Upper lobe of right lung (tissue), 1 donor: Measurements from ENCODE around the gene MON1A. TPM values are rescaled to one million over a fixed set of nuclear protein-coding genes. Genes with fewer than 3 reads are reported as not detected.

Source experiments
- ATAC-seq: fragments of 200-7000 bp; cut with Tn5 transposase; one replicate; pipeline ENCODE4 v1.9.1; 2020; ENCODE audit warnings: mild to moderate bottlenecking, moderate library complexity
- DNase-seq: peaks from one replicate; pipeline ENCODE4 v3.0.0-alpha.2; 2020
- H3K27ac ChIP-seq: fragments of 200-600 bp; one replicate; pipeline ENCODE4 v1.8.0; 2022
- H3K27me3 ChIP-seq: fragments of 200-600 bp; one replicate; pipeline ENCODE4 v1.8.0; 2022; ENCODE audit warnings: mild to moderate bottlenecking
- H3K36me3 ChIP-seq: fragments of 200-600 bp; one replicate; pipeline ENCODE4 v1.8.0; 2022
- H3K4me1 ChIP-seq: fragments of 200-600 bp; one replicate; pipeline ENCODE4 v1.8.0; 2022
- H3K4me3 ChIP-seq: fragments of 200-600 bp; one replicate; pipeline ENCODE4 v1.8.0; 2022; ENCODE audit warnings: mild to moderate bottlenecking
- H3K9me3 ChIP-seq: fragments of 200-600 bp; one replicate; pipeline ENCODE4 v1.8.0; 2022
- intact Hi-C: fragments of 100-400 bp; cut with DNase I; formaldehyde crosslinking; loops from one replicate; pipeline ENCODE4 v1.11.0; 2022
- total RNA-seq: library from RNA; stranded (reverse); fragmentation: NEBNext Ultra II Directional; extraction: Animal tissue kit (Norgen Biotek cat#: 25700); gene quantifications from one replicate; pipeline ENCODE4 v1.2.1, GENCODE V29; 2021
- TF ChIP-seq, protein P1 (sequence below): fragments of 200-600 bp; IDR thresholded peaks from one replicate; pipeline ENCODE4 v1.8.0; 2022; ENCODE audit warnings: antibody characterized with exemption
- donor health status: DM: no; HTN: yes; CAD: no; lungs with severe emphysema.

Gene MON1A
- total RNA-seq, 1 donor from 2014 or later: 10.2 TPM

DNA sequence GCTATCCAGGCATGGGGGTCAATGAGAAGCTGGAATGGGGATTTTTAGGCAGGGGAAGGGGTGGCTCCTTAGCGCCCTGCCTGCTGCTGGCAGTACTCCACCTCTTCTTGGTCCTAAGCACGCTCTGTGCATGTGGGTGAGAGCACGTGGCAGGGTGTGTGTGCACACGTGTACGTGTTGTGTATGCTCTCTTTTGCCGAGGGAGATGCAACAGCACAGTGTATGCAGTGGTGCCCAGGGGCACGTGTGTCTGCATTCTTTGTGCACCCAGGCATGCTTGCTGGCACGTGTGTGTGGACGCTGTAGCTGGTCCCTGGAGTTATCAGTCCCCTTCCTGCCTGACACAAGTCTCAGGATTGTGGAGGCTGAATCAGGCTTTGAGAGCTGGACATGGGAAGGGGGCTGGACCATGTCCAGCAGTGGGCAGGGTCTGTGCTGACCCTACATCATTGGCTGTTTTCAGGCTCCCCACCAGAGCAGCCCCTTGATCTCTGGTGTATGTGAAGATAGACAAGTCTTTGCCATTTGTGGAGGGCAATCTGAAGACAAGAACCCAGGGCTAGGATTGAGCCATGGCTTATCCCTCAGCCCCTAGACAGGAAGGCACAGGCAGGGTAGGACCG, 58.0 kb downstream of the MON1A start:
- DNase-seq (no peak), ATAC-seq (no peak)
- Histone ChIP-seq H3K27ac (no peak overlapping the region), H3K27me3 (peaks cover 33% of the 10 kb centered on the region), H3K9me3 (no peaks in the 10 kb centered on the region), H3K4me3 (no peak overlapping the region), H3K4me1 (peaks cover 8% of the 10 kb centered on the region), H3K36me3 (no peaks in the 10 kb centered on the region)
- intact Hi-C loops: no loop called here
- TF ChIP-seq, protein P1, sequence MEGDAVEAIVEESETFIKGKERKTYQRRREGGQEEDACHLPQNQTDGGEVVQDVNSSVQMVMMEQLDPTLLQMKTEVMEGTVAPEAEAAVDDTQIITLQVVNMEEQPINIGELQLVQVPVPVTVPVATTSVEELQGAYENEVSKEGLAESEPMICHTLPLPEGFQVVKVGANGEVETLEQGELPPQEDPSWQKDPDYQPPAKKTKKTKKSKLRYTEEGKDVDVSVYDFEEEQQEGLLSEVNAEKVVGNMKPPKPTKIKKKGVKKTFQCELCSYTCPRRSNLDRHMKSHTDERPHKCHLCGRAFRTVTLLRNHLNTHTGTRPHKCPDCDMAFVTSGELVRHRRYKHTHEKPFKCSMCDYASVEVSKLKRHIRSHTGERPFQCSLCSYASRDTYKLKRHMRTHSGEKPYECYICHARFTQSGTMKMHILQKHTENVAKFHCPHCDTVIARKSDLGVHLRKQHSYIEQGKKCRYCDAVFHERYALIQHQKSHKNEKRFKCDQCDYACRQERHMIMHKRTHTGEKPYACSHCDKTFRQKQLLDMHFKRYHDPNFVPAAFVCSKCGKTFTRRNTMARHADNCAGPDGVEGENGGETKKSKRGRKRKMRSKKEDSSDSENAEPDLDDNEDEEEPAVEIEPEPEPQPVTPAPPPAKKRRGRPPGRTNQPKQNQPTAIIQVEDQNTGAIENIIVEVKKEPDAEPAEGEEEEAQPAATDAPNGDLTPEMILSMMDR: no peak

- intact Hi-C loops: no loop called here
- Histone ChIP-seq H3K4me1 (peaks cover 8% of the 10 kb centered on the region), H3K9me3 (no peaks in the 10 kb centered on the region), H3K27me3 (peaks cover 33% of the 10 kb centered on the region), H3K27ac (no peak within 1 kb of the TSS), H3K36me3 (no peaks in the 10 kb centered on the region), H3K4me3 (peak within 1 kb of the TSS; percentile 31)
- TF ChIP-seq, protein P1: no peak
- DNase-seq: no peak
- ATAC-seq: no peak
These were observed 60.0 kb downstream of the MON1A start, which contains the start of gene CAMKV for GRCh38 chr3:49869525-49870126. Gene CAMKV (minus strand): TSS chr3:49869906. CDS start chr3:49862388, 7,518 bp downstream.

DNA sequence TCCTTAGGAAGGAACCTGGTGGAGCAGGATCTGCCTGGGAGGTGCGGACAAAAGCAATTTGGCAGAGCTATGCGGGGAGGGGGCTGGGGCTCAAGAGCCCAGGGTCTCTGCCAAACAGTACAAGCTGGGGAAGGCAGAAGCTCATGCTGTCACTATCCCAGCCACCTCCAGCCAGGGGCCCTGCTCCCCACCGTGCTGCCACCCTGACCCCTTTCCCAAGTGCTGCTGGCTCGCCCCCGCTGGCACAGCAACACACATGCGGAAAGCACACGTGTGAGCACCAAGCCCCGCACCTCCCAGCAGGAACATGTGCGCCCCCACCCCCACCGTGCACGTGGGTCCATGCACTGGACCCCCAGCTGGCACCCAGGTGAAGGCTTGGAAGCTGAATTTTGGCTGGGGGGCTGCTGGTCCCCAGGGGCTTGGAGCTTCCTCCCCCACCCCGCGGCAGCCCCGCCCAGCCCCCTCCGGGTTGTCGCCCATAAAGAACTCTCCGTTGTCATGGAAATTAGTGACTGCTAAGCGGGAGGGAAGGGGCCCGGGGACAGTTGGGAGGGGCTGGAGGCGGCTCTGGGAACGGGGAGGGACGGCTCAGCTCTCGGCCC, 60.6 kb downstream of the MON1A start:
- intact Hi-C loops: no loop called here
- Histone ChIP-seq H3K4me3 (peak overlapping the region; percentile 31), H3K27ac (no peak overlapping the region), H3K4me1 (peaks cover 8% of the 10 kb centered on the region), H3K9me3 (no peaks in the 10 kb centered on the region), H3K27me3 (peaks cover 33% of the 10 kb centered on the region), H3K36me3 (no peaks in the 10 kb centered on the region)
- ATAC-seq: no peak
- TF ChIP-seq, protein P1: no peak
- DNase-seq: no peak

DNA sequence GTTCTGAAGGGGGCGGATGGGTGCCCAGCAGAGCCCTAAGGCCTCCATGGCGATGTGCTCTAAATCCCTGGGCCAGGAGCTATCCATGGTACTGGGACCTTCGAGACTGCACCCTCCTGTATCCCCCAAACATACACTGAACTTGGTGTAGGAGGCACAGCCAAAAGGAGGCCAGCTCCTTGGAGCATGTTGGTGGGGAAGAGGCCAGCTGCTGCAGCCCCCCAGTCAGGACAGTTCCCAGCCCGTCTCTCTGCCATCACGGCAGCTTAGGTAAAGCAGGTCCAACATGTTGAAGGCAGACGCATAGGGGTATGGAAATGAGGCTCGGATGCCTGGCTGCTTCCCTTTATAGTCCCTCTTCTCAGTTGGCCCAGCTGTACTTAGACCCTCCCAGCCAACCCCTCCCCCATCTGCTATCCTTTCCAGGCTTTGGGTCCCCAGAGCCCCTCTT, 61.7 kb downstream of the MON1A start:
- TF ChIP-seq, protein P1: no peak
- ATAC-seq (peak; percentile 12), DNase-seq (no peak)

DNA sequence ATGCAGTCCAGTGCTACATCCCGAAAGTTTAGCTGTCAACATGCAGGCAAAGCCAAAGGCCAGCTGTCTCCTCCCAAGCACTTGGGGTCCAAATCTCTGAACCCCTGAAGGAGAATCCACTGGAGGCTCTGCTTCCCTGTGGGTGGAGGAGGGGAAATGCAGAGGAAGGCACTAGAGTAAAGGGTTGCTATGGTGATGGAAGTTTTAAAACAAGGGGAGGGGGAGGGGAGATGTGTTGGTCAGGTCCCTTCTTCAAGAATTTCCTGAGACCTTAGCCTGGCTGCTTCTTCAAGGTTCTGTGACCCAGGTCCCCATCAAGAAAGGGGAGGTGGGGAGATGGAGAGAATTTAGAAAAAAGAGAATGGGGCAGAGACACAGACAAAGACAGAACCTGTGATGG, 62.2 kb downstream of the MON1A start:
- ATAC-seq (no peak), DNase-seq (no peak)
- H3K4me1 ChIP-seq: peaks cover 8% of the 10 kb centered on the region
- intact Hi-C loops: no loop called here
- H3K9me3 ChIP-seq: no peaks in the 10 kb centered on the region
- H3K27ac ChIP-seq: no peak overlapping the region
- H3K36me3 ChIP-seq: no peaks in the 10 kb centered on the region
- TF ChIP-seq, protein P1: no peak
- no peak overlapping the region for H3K4me3 ChIP-seq
- H3K27me3 ChIP-seq: peaks cover 33% of the 10 kb centered on the region

More for the DNA sequence above, 61.7 kb downstream of the MON1A start:
- Histone ChIP-seq H3K4me3 (no peak overlapping the region), H3K27me3 (peaks cover 33% of the 10 kb centered on the region), H3K4me1 (peaks cover 8% of the 10 kb centered on the region), H3K9me3 (no peaks in the 10 kb centered on the region), H3K27ac (no peak overlapping the region), H3K36me3 (no peaks in the 10 kb centered on the region)
- intact Hi-C loops: no loop called here
